Adrenal gland (tissue), 5 donors: ENCODE data around the gene ODAD3.
"Not testable (repeated sequence)": the region's sequence is repeated elsewhere in the genome, so short reads cannot be mapped to it uniquely, and the experiment has no call there.

ENCODE experiments used
- CTCF ChIP-seq, 6 experiments: fragments of 450-650 bp in 4 of 6; fragments of 200-600 bp in 2 of 6; sonication (generic) in 1 of 6; IDR thresholded peaks; 1 replicate in 5 of 6; 2 replicates in 1 of 6; pipeline versions ENCODE4 v1.5.1 to v1.8.0; 2016 to 2021; ENCODE audit warnings: antibody characterized with exemption in 6 of 6, mild to moderate bottlenecking in 2 of 6, moderate library complexity in 1 of 6
- POLR2A ChIP-seq, 2 donors: fragments of 450-650 bp; IDR thresholded peaks; one replicate each; pipeline ENCODE4 v1.6.1; 2017; ENCODE audit warnings: antibody characterized with exemption in 2 of 2, mild to moderate bottlenecking in 2 of 2, moderate library complexity in 1 of 2
- donor health status: DM: no; HTN: no; CAD: no.

- TF ChIP-seq POLR2A, CTCF (IDR thresholded peaks at IDR 0.05): not testable (repeated sequence)
These were observed 28.2 kb downstream of the ODAD3 start for GRCh38 chr19:11406703-11407236.
